ENCODE measurements around the gene XPNPEP1.

- TF ChIP-seq POLR2AphosphoS5 (IDR thresholded peaks at IDR 0.05), result no peak
- TF ChIP-seq, protein P1, sequence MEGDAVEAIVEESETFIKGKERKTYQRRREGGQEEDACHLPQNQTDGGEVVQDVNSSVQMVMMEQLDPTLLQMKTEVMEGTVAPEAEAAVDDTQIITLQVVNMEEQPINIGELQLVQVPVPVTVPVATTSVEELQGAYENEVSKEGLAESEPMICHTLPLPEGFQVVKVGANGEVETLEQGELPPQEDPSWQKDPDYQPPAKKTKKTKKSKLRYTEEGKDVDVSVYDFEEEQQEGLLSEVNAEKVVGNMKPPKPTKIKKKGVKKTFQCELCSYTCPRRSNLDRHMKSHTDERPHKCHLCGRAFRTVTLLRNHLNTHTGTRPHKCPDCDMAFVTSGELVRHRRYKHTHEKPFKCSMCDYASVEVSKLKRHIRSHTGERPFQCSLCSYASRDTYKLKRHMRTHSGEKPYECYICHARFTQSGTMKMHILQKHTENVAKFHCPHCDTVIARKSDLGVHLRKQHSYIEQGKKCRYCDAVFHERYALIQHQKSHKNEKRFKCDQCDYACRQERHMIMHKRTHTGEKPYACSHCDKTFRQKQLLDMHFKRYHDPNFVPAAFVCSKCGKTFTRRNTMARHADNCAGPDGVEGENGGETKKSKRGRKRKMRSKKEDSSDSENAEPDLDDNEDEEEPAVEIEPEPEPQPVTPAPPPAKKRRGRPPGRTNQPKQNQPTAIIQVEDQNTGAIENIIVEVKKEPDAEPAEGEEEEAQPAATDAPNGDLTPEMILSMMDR (IDR thresholded peaks at IDR 0.05), result no peak
- TF ChIP-seq EP300 (IDR thresholded peaks at IDR 0.05; ENCODE audit: low read depth), result no peak
- TF ChIP-seq POLR2A (IDR thresholded peaks at IDR 0.05), result no peak
Measured at GRCh38 chr10:109933984-109934565, 10.8 kb upstream of the XPNPEP1 start.

Measured in transverse colon (tissue), 4 donors.